HFF-Myc (cell line): ENCODE data around the gene CLCN3.
"Not testable (repeated sequence)": the region's sequence is repeated elsewhere in the genome, so short reads cannot be mapped to it uniquely, and the experiment has no call there.

Experiments
- DNase-seq: peaks from one replicate; pipeline ENCODE4 v3.0.0-alpha.2; 2011; ENCODE audit warnings: low read depth; ENCODE audit errors: extremely low read depth
- H3K4me3 ChIP-seq: replicated peaks from 2 replicates; pipeline ENCODE4 v1.5.1; 2011; ENCODE audit warnings: low read depth, mild to moderate bottlenecking, control low read depth, low read length
- TF ChIP-seq, protein P1 (sequence below): IDR thresholded peaks from 2 replicates; pipeline ENCODE4 v1.5.1; 2012; ENCODE audit warnings: mild to moderate bottlenecking, low read depth, low read length, control low read depth; ENCODE audit errors: missing control alignments

CLCN3 gene

GRCh38 chr4:169668069-169668721 lies 47.8 kb downstream of the CLCN3 start:
- TF ChIP-seq, protein P1, sequence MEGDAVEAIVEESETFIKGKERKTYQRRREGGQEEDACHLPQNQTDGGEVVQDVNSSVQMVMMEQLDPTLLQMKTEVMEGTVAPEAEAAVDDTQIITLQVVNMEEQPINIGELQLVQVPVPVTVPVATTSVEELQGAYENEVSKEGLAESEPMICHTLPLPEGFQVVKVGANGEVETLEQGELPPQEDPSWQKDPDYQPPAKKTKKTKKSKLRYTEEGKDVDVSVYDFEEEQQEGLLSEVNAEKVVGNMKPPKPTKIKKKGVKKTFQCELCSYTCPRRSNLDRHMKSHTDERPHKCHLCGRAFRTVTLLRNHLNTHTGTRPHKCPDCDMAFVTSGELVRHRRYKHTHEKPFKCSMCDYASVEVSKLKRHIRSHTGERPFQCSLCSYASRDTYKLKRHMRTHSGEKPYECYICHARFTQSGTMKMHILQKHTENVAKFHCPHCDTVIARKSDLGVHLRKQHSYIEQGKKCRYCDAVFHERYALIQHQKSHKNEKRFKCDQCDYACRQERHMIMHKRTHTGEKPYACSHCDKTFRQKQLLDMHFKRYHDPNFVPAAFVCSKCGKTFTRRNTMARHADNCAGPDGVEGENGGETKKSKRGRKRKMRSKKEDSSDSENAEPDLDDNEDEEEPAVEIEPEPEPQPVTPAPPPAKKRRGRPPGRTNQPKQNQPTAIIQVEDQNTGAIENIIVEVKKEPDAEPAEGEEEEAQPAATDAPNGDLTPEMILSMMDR = no peak
- no peak overlapping the region for H3K4me3 ChIP-seq
- no peak for DNase-seq

DNA sequence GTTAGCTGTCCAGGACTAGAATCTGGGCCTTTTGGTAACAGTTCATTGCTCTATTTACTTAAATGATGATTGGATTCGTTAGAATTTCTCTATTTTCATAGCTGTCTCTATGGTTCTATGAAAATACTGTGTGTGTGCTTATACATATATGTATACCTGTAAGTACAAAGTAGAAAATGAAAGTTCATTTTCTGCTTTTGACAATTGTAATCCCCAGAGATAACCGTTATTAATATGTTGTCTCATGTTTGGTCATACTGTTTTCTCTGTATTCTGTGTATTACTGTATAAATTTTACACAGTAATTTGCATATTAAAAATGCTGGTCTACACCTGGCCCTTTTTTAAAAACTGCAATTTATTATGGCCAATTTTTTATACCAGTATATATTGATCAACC lies 55.4 kb downstream of the CLCN3 start:
- no peak overlapping the region for H3K4me3 ChIP-seq
- TF ChIP-seq, protein P1 = no peak
- DNase-seq = no peak

DNA sequence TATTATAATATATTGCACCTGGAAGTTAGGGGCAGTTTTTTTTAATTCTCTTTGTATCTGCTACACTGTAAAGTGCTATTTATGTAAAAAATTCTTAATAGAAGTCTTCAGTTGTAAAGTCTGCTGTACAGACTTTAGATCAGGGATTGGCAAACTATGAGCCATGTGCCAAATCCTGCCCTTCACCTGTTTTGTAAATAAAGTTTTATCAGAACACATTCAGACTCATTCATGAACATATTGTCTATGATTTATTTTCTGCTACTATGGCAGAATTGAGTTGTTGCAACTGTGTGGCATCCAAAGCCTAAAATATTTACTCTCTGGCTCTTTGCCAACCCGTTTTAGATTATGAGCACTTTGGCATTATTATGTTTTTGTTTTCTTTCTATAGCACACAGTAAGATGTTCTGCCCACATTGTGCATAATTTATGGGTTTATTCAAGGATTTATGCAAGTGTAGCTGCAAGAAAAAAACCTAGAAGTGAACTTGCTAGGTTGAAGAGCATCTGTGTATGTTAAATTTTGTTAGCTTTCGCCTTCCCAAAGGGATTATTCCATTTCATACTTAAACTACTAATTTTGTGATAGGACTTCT lies 56.9 kb downstream of the CLCN3 start:
- TF ChIP-seq, protein P1 = no peak
- H3K4me3 ChIP-seq = no peak overlapping the region
- DNase-seq = no peak

DNA sequence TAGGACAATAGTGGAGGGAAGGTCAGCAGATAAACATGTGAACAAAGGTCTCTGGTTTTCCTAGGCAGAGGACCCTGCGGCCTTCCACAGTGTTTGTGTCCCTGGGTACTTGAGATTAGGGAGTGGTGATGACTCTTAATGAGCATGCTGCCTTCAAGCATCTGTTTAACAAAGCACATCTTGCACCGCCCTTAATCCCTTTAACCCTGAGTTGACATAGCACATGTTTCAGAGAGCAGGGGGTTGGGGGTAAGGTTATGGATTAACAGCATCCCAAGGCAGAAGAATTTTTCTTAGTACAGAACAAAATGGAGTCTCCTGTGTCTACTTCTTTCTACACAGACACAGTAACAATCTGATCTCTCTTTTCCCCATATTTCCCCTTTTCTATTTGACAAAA lies 58.1 kb downstream of the CLCN3 start:
- not testable (repeated sequence) for H3K4me3 ChIP-seq, DNase-seq

DNA sequence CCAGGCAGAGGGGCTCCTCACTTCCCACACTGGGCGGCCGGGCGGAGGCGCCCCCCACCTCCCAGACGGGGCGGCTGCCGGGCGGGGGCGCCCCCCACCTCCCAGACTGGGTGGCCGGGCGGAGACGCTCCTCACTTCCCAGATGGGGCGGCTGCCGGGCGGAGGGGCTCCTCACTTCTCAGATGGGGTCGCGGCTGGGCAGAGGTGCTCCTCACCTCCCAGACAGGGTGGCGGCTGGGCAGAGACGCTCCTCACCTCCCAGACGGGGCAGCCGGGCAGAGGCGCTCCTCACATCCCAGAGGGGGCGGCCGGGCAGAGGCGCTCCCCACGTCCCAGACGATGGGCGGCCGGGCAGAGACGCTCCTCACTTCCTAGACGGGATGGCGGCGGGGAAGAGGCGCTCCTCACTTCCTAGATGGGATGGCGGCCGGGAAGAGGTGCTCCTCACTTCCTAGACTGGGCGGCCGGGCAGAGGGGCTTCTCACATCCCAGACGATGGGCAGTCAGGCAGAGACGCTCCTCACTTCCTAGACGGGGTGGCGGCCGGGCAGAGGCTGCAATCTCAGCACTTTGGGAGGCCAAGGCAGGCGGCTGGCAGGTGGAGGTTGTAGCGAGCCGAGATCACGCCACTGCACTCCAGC lies 58.7 kb downstream of the CLCN3 start:
- not testable (repeated sequence) for DNase-seq, H3K4me3 ChIP-seq

DNA sequence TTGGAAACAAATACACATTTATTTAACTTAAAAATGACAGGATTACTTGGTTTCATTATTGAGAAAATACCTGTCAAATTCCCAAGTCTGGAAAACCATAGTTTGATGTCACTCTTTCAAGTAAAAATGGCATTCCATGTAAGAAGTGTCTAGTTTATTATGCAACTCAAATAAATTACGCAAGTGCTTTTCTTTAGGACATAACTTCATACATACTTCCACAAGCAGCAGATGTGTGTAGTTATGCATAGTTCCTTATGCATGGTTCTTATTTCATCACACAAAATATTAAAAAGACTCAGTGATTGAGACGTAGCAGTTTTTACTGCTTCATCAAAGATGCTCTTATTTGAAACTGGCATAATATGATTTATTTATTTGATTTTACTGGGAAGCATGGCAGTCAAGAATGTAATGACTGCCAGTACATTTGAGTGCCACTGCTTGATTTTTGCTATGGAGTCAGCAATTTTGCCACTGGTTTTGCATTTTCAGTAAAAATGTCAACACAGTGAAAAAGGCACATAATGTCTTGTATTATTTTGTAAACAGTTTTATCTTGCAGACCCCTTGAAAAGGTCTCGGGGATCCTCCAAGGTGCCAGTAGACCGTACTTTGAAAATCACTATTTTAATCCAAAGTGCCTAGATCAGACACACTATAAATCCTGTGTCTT lies 62.1 kb downstream of the CLCN3 start:
- no peak for DNase-seq
- TF ChIP-seq, protein P1 = no peak
- H3K4me3 ChIP-seq = no peak overlapping the region

DNA sequence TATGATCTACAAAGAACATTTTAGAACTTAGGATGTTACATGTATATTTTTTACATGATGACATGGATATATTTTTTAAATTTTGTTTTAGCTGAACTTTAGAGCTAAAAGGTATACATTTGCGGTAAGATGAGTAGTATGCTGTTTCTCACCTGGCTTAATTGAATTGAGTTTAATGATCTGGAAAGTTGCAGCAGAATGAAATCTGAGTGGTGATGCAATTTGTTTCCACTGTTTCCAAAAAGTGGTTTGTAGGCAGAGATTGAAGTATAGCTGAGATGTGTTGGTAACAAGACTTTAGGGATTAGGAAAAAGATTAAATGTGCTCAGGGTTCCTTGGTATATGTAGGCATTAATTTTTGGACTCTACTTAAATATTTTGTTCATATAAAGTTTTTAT lies 69.3 kb downstream of the CLCN3 start:
- no peak overlapping the region for H3K4me3 ChIP-seq
- DNase-seq = no peak
- TF ChIP-seq, protein P1 = no peak
